H1 (cell line): Measurements from ENCODE around the gene CKAP4.

Experiments
- ATF2 ChIP-seq: IDR thresholded peaks from 2 replicates; pipeline ENCODE4 v1.6.1; 2012; ENCODE audit warnings: low read length, inconsistent platforms
- JUN ChIP-seq: IDR thresholded peaks from 2 replicates; pipeline ENCODE4 v1.6.1; 2011; ENCODE audit warnings: low read depth, mild to moderate bottlenecking, improper control_type of control experiment, low read length
- POLR2A ChIP-seq, 2 experiments: IDR thresholded peaks; 1 replicate in 1 of 2; 2 replicates in 1 of 2; pipeline ENCODE4 v1.6.1; 2011; ENCODE audit warnings: low read depth in 2 of 2, low read length in 2 of 2, mild to moderate bottlenecking in 2 of 2; ENCODE audit errors: control extremely low read depth in 1 of 2
- SIN3A ChIP-seq, 2 experiments: IDR thresholded peaks in 1 of 2; conservative IDR thresholded peaks in 1 of 2; 2 replicates each; pipeline ENCODE4 v1.6.1; 2011 to 2012; ENCODE audit warnings: low read length in 2 of 2, improper control_type of control experiment in 1 of 2, low read depth in 1 of 2, mild to moderate bottlenecking in 1 of 2
- TF ChIP-seq, protein P1 (sequence below): IDR thresholded peaks from 2 replicates; pipeline ENCODE4 v1.6.1; 2011; ENCODE audit warnings: low read depth, mild to moderate bottlenecking, low read length; ENCODE audit not compliant: insufficient read depth
- TF ChIP-seq, protein P2 (sequence below): IDR thresholded peaks from 2 replicates; pipeline ENCODE4 v1.6.1; 2012; ENCODE audit warnings: inconsistent platforms
- TF ChIP-seq, protein P3 (sequence below), 3 experiments: IDR thresholded peaks; 1 replicate in 2 of 3; 2 replicates in 1 of 3; pipeline versions ENCODE4 v1.5.1 to v1.6.1; 2011; ENCODE audit warnings: low read length in 3 of 3, mild to moderate bottlenecking in 3 of 3, inconsistent platforms in 2 of 3, low read depth in 1 of 3, moderate library complexity in 1 of 3; ENCODE audit not compliant: insufficient read depth in 1 of 3; ENCODE audit errors: control extremely low read depth in 1 of 3

DNA sequence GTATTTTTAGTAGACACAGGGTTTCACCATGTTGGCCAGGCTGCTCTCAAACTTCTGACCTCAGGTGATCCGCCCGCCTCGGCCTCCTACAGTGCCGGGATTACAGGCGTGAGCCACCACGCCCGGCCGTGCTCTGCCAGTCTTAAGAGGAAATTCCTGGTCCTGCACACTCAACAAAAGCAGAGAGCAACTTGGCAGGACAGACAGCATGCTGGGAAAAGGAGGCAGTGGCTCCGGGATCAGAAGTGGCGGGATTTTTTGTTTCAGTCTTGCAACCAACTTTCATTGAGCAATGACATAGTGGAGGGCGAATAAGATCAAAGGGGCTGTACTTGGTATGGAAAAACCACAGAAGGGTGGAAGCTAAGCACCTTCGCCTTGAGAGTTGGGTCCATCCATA is 2.1 kb downstream of the CKAP4 start:
- TF ChIP-seq JUN (no peak), POLR2A (IDR thresholded peaks at IDR 0.05; ENCODE audit: control extremely low read depth in 1 of 2, low read depth in 2 of 2, low read length in 2 of 2) (no peak), ATF2 (no peak), SIN3A (conservative IDR thresholded peaks at IDR 0.05 in 1 of 2, IDR thresholded peaks at IDR 0.05 in 1 of 2; ENCODE audit: low read depth in 1 of 2, low read length in 2 of 2) (no peak)
- TF ChIP-seq, protein P1, sequence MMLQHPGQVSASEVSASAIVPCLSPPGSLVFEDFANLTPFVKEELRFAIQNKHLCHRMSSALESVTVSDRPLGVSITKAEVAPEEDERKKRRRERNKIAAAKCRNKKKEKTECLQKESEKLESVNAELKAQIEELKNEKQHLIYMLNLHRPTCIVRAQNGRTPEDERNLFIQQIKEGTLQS, result no peak
- TF ChIP-seq, protein P2, sequence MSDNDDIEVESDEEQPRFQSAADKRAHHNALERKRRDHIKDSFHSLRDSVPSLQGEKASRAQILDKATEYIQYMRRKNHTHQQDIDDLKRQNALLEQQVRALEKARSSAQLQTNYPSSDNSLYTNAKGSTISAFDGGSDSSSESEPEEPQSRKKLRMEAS, result no peak
- TF ChIP-seq, protein P3, sequence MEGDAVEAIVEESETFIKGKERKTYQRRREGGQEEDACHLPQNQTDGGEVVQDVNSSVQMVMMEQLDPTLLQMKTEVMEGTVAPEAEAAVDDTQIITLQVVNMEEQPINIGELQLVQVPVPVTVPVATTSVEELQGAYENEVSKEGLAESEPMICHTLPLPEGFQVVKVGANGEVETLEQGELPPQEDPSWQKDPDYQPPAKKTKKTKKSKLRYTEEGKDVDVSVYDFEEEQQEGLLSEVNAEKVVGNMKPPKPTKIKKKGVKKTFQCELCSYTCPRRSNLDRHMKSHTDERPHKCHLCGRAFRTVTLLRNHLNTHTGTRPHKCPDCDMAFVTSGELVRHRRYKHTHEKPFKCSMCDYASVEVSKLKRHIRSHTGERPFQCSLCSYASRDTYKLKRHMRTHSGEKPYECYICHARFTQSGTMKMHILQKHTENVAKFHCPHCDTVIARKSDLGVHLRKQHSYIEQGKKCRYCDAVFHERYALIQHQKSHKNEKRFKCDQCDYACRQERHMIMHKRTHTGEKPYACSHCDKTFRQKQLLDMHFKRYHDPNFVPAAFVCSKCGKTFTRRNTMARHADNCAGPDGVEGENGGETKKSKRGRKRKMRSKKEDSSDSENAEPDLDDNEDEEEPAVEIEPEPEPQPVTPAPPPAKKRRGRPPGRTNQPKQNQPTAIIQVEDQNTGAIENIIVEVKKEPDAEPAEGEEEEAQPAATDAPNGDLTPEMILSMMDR (IDR thresholded peaks at IDR 0.05; ENCODE audit: control extremely low read depth in 1 of 3, insufficient read depth in 1 of 3, low read depth in 1 of 3, low read length in 3 of 3), result no peak
